H1 (cell line): Measurements from ENCODE around the gene CBLN1. TPM values are rescaled to one million over a fixed set of nuclear protein-coding genes. Genes with fewer than 3 reads are reported as not detected.

Experiments
- ATF3 ChIP-seq: IDR thresholded peaks from 2 replicates; pipeline ENCODE4 v1.6.1; 2011; ENCODE audit warnings: low read depth, mild to moderate bottlenecking, low read length; ENCODE audit not compliant: insufficient read depth
- CBX8 ChIP-seq: fragments of 300-800, 300-1000 bp; sonication (generic); IDR thresholded peaks from 2 replicates; pipeline ENCODE4 v1.7.1; 2016; ENCODE audit warnings: low read depth, low read length, borderline replicate concordance
- CHD7 ChIP-seq: fragments of 300-600 bp; sonication (generic); IDR thresholded peaks from 2 replicates; pipeline ENCODE4 v1.7.1; 2012; ENCODE audit warnings: low read length, moderate library complexity, mild to moderate bottlenecking, inconsistent platforms; ENCODE audit not compliant: insufficient replicate concordance
- HDAC2 ChIP-seq, 2 experiments: fragments of 300-600 bp in 1 of 2; sonication (generic) in 1 of 2; IDR thresholded peaks; 2 replicates each; pipeline ENCODE4 v1.6.1; 2011 to 2012; ENCODE audit warnings: low read depth in 2 of 2, low read length in 2 of 2, mild to moderate bottlenecking in 2 of 2, moderate library complexity in 2 of 2, borderline replicate concordance in 1 of 2, inconsistent platforms in 1 of 2
- SIX5 ChIP-seq: IDR thresholded peaks from 2 replicates; pipeline ENCODE4 v1.6.1; 2011; ENCODE audit warnings: mild to moderate bottlenecking, low read depth, low read length
- TBP ChIP-seq: IDR thresholded peaks from 2 replicates; pipeline ENCODE4 v1.6.1; 2011; ENCODE audit warnings: low read depth, low read length, improper control_type of control experiment
- polyA plus RNA-seq, 7 experiments: library from polyadenylated mRNA; depleted of rRNA in 3 of 7; stranded (reverse) in 5 of 7; unstranded in 2 of 7; fragments of >200 nt in 5 of 7; fragments of 200-250 nt in 2 of 7; gene quantifications; 1 replicate in 5 of 7; 2 replicates in 1 of 7; 4 replicates in 1 of 7; pipeline versions ENCODE4 v1.2.1 to v1.2.3, GENCODE V29; 2011 to 2013; ENCODE audit warnings: missing spikeins in 2 of 7, mixed read lengths in 2 of 7
- total RNA-seq: library from RNA; stranded (reverse); fragmentation: NEBNext Ultra II Directional; extraction: Animal tissue kit (Norgen Biotek cat#: 25700); gene quantifications from 2 replicates; pipeline ENCODE4 v1.2.1, GENCODE V29; 2021
- TF ChIP-seq, protein P1 (sequence below): IDR thresholded peaks from 2 replicates; pipeline ENCODE4 v1.6.1; 2012; ENCODE audit warnings: inconsistent platforms

The CBLN1 gene
- total and polyA plus RNA-seq, 2 of the 8 experiments (the other 6 are each of a cell fraction or from before 2014, with no cell fraction given): 0.97 to 7.1 TPM

DNA sequence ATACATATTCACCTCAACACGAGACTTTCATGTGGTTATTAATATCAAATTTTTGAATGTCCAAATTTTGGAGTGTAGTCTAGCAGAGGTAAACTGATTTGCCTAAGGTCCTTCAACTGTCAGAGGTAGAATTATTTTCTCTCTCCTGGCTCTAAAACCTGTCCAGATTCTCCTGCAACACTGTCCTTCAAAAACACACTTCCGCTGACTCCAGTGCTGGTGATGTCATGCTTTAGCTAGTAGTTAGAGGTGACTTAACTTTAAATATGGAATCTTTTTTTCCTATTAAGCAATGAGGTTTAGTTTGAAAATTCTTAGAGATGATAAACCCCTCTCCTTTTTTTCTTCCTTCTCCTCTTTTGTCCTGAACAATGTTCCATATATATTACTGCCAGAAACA lies 10.8 kb upstream of the CBLN1 start (continued):
- TF ChIP-seq CHD7: no peak
- TF ChIP-seq CBX8: no peak
- no peak for TF ChIP-seq TBP
- no peak for TF ChIP-seq HDAC2 (IDR thresholded peaks at IDR 0.05; ENCODE audit: borderline replicate concordance in 1 of 2, low read depth in 2 of 2, low read length in 2 of 2)
- no peak for TF ChIP-seq SIX5
- no peak for TF ChIP-seq ATF3
- TF ChIP-seq, protein P1, sequence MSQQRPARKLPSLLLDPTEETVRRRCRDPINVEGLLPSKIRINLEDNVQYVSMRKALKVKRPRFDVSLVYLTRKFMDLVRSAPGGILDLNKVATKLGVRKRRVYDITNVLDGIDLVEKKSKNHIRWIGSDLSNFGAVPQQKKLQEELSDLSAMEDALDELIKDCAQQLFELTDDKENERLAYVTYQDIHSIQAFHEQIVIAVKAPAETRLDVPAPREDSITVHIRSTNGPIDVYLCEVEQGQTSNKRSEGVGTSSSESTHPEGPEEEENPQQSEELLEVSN: no peak
